Fibroblast of skin of left biceps (primary cell): Measurements from ENCODE around the gene SELENOO.

Experiments
- DNase-seq, 2 experiments: peaks; one replicate each; pipeline ENCODE4 v3.0.0-alpha.2; 2013; ENCODE audit warnings: low read depth in 2 of 2

SELENOO gene

DNA sequence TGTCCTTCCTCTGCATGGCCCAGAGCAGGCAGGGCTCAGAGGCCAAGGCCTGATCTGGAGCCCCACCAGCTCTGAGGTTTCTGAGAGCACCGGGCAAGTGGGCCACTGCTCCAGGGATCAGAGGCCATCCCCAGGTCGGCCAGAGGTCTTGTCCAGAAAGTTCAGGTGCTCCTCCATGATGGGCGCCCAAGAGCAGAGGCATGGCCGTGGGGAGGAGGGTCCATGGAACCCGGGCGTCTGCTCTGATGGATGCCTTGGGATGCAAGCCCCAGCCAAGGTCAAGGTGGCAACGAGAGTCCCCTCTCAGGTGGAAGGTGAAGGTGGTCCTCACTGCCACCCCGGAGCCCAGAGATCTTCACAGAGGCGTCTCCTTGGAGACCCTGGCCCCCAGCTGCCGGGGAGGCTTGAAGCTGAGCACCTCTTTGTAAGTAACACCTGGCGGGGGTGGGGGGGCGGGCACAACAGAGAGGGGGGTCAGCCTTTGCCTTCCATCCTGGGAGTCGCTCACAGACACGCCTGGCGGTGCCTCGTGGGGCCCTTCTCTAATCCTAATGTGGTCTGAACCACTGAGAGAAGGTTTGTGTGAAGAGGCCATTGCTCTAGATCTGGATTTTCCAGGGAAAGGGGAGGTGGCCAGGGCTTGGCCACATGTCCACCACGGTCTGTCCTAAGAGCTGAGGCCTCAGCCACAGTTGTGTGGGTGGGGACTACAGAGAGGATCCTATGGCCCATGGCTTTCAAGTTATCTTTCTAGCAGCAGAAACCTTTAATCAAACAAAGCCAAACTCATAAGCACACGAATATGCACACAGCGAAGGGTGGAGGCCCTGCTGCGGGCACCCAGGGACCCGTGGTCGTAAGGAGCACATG lies 52.5 kb downstream of the SELENOO start:
- no peak for DNase-seq

- no peak for DNase-seq
These were observed 53.1 kb downstream of the SELENOO start for GRCh38 chr22:50253941-50254340.

DNA sequence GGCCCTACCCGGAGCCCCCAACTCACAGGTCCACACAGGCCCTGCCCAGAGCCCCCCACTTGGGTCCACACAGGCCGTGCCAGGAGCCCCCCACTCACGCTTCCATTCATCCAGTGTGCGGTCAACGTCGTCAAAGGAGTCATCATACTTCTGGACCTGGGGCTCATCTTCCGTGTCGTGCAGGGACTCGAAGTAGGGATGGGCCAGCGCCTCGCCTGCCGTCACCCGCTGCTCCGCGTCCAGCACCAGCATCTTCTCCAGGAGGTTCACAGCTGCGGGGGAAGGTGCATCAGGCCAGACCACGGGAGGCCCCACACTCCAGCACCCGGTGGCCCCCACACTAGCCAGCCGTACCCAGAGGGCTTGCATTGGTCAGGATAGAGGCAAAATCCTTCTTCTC lies 54.3 kb downstream of the SELENOO start:
- no peak for DNase-seq

DNA sequence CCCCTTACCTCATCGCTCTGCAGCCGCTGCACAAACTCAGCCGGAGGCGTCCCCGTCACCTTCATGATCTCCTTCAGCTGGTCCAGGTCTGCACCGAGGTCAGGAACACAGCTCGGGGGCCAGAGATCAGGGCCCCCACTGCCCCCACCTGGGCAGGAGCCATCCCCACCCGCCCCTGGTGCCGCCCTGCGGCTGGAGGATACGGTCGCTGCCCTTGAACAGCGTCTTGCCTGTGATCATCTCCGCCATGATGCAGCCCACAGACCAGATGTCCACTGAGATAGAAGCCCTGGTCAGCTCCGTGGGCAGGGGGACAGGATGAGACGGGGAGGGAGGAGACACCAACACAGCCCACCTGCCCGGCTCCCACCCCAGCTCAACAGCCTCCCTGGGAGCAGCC lies 54.8 kb downstream of the SELENOO start:
- no peak for DNase-seq

- DNase-seq, result no peak
These were observed 55.5 kb downstream of the SELENOO start for GRCh38 chr22:50256258-50256862.

DNA sequence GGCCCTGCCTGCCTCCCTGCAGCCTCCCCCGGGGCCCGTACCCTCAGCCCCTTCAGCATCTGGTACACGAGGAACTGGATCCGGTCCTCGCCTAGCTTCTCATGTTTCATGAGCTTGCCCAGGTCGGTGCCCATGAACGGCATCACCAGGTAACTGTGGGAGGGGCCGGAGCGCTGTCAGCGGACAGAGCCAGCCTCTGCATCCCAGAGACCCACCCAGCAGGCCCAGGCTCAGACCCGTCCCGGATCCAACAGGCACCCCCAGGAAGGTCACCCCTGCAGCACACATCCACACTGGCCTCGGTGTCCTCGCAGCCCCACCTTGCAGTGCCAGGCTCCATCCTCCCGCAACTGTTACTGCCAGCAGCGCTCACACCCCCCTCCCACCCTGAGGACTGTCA lies 56.2 kb downstream of the SELENOO start:
- DNase-seq, result no peak

GRCh38 chr22:50257451-50258360 lies 56.9 kb downstream of the SELENOO start:
- no peak for DNase-seq

GRCh38 chr22:50258361-50259292 lies 57.8 kb downstream of the SELENOO start:
- no peak for DNase-seq

GRCh38 chr22:50259302-50259701 lies 58.5 kb downstream of the SELENOO start:
- no peak for DNase-seq

GRCh38 chr22:50260434-50260800 lies 59.6 kb downstream of the SELENOO start:
- no peak for DNase-seq

- no peak for DNase-seq
These were observed 60.2 kb downstream of the SELENOO start for GRCh38 chr22:50260801-50261614.

- no peak for DNase-seq
These were observed 61.0 kb downstream of the SELENOO start, which contains the start of gene MAPK12 for GRCh38 chr22:50261615-50262459. Gene MAPK12 (minus strand): TSS chr22:50261683. CDS start chr22:50261509, 174 bp downstream.

- no peak for DNase-seq
These were observed 61.7 kb downstream of the SELENOO start for GRCh38 chr22:50262460-50262911.

- no peak for DNase-seq
These were observed 62.3 kb downstream of the SELENOO start for GRCh38 chr22:50262973-50263617.

DNA sequence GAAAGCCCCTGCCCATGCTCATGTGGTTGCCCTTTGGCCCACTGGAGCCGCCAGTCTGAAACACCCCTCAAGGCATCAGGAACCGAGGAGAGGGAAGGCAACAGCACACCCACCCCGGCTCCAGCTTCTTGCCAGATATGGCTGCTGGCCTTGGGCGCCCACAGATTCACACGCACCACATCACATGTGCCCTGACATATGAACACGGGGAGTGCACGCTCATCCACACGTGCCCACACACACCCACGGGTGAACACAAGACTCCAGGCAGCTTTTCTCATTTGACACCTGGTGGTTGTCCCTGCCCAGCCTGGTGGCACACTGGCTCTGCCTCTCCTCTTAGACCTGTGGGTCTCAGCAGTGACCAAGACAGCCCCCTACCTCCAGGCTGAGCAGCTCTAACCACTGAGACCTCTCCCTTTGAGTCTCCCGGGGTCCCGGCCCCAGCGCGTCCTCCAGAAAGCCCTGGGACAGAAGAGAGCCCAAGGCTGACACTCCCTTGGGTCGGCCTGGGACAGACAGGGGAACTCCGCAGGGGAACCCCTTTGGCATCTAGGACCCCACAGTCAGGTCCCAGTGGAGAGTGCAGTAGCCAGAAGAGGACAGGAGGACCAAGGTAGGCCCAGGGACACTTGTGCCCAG lies 63.4 kb downstream of the SELENOO start:
- DNase-seq, result no peak

GRCh38 chr22:50264946-50265669 lies 64.3 kb downstream of the SELENOO start:
- DNase-seq, result no peak

DNA sequence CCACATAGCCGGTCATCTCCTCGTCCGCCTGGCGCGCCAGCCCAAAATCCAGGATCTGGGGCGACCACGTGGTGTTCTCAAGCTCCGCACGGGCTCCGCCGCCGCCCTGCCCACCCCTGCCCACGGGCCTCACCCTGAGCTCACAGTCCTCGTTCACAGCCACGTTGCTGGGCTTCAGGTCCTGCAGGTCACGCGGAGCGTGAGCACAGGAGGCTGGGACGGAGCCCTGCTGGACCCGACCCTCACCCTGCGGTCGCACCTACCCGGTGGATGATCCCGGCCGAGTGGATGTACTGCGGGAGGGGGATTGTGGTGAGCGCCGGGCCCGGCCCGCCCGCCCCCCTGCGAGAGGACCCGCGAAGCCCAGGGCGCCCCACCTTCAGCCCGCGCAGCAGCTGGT lies 66.2 kb downstream of the SELENOO start:
- DNase-seq, result no peak
